Left colon (tissue), 2 donors: ENCODE data around the gene DDI2. TPM values are rescaled to one million over a fixed set of nuclear protein-coding genes. Genes with fewer than 3 reads are reported as not detected.

Experiments
- ATAC-seq: fragments of 200-7000 bp; cut with Tn5 transposase; one replicate; pipeline ENCODE4 v1.9.1; 2020; ENCODE audit warnings: mild to moderate bottlenecking, moderate library complexity
- DNase-seq, 2 donors: peaks; one replicate each; pipeline ENCODE4 v3.0.0-alpha.2; 2020
- intact Hi-C, 2 donors: fragments of 100-400 bp; cut with DNase I in 1 of 2; cut with micrococcal nuclease in 1 of 2; formaldehyde crosslinking; loops; one replicate each; pipeline versions ENCODE4 v1.11.2 to v1.14.0; 2022; cut with DNase I, micrococcal nuclease
- total RNA-seq, 2 donors: library from RNA; stranded (reverse); fragmentation: NEBNext Ultra II Directional; extraction: Animal tissue kit (Norgen Biotek cat#: 25700); gene quantifications; one replicate each; pipeline ENCODE4 v1.2.1, GENCODE V29; 2021
- donor health status: DM: no; HTN: no; CAD: no.
- donor health status: DM: yes; HTN: yes; CAD: no.

Gene DDI2
- total RNA-seq, 2 donors from 2014 or later: 27.4 to 37.6 TPM

- no peak for ATAC-seq
- no peak for DNase-seq
- intact Hi-C loops: no loop called here
Observed at GRCh38 chr1:15712168-15712567, 94.9 kb downstream of the DDI2 start.

- intact Hi-C loops: no loop called here
- ATAC-seq: no peak
Observed at GRCh38 chr1:15714406-15715136, 97.3 kb downstream of the DDI2 start.

GRCh38 chr1:15717418-15718125 is 100.3 kb downstream of the DDI2 start:
- no peak for DNase-seq
- no peak for ATAC-seq
- intact Hi-C loops: no loop called here

More at GRCh38 chr1:15714406-15715136, 97.3 kb downstream of the DDI2 start:
- DNase-seq: no peak

- DNase-seq (no peak), ATAC-seq (no peak)
- intact Hi-C loops: no loop called here
Observed at GRCh38 chr1:15718199-15718601, 100.9 kb downstream of the DDI2 start.

Other genes with a start within 250 kb of the DDI2 start
- gene EFHD2, start 207.6 kb upstream of the DDI2 start, total RNA-seq: 100 to 1,000 TPM; 164 to 178 TPM
- gene CTRC, start 179.0 kb upstream of the DDI2 start, total RNA-seq: 1 to 10 TPM in 1 of 2 donors, not detected in 1; 1.9 TPM
- not detected for gene CELA2A, start 160.7 kb upstream of the DDI2 start, total RNA-seq
- not detected for gene CELA2B, start 141.4 kb upstream of the DDI2 start, total RNA-seq
- 10 to 100 TPM in 1 of 2 donors, 1 to 10 TPM in 1; 9.9 to 16.9 TPM for gene CASP9, start 93.2 kb upstream of the DDI2 start, total RNA-seq
- 10 to 100 TPM; 23.5 to 26.5 TPM for gene DNAJC16, start 90.6 kb upstream of the DDI2 start, total RNA-seq
- 10 to 100 TPM; 18.4 to 25.1 TPM for gene AGMAT, start 32.4 kb upstream of the DDI2 start, total RNA-seq
- 10 to 100 TPM; 31.5 to 37.0 TPM for gene PLEKHM2, start 66.9 kb downstream of the DDI2 start, total RNA-seq
- gene SLC25A34, start 118.8 kb downstream of the DDI2 start, total RNA-seq: 10 to 100 TPM in 1 of 2 donors, 1 to 10 TPM in 1; 7.9 to 22.6 TPM
- 10 to 100 TPM; 13.1 to 18.6 TPM for gene TMEM82, start 125.0 kb downstream of the DDI2 start, total RNA-seq
- gene FBLIM1, start 141.3 kb downstream of the DDI2 start, total RNA-seq: 100 to 1,000 TPM; 275 to 294 TPM
- gene UQCRHL, start 190.2 kb downstream of the DDI2 start, total RNA-seq: 1 to 10 TPM; 2.2 to 2.6 TPM
- 10 to 100 TPM; 46.7 to 47.6 TPM for gene SPEN, start 230.2 kb downstream of the DDI2 start, total RNA-seq